ENCODE measurements around the gene GPX3. TPM values are rescaled to one million over a fixed set of nuclear protein-coding genes. Genes with fewer than 3 reads are reported as not detected.

The GPX3 gene
- total RNA-seq, 1 experiment from 2014 or later = not detected

DNA sequence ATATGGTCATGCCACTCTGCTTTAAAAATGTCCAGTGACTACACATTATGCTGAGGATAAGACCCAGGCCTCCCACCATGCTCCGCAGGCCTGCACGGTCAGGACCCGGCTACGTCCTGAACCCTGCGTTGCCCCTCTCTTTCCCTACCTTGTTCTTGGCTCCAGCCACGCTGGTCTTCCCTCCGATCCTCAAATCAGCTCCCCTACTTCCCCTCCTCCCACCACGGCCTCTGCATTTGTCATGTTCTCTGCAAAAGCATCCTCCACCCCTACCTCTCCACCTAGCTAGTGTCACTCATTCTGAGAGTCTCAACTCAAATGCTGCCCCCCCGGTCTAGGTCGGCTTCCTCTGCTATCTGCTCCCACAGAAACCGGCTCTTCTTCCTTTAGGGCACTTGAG is 11.2 kb downstream of the GPX3 start:
- Histone ChIP-seq H3K9ac (ENCODE audit: low read length) (no peak overlapping the region), H4K20me1 (ENCODE audit: insufficient read depth, low read depth, low read length) (no peaks in the 10 kb centered on the region), H3K4me3 (ENCODE audit: low read length) (no peak overlapping the region), H3K27ac (ENCODE audit: low read length) (no peak overlapping the region), H3K4me1 (ENCODE audit: low read length) (no peaks in the 10 kb centered on the region), H3K4me2 (ENCODE audit: low read depth, low read length, poor library complexity, severe bottlenecking) (no peak overlapping the region), H2AFZ (ENCODE audit: low read length) (no peak overlapping the region), H3K79me2 (ENCODE audit: low read length) (no peaks in the 10 kb centered on the region), H3K9me2 (replicated peaks; ENCODE audit: insufficient read depth, low read length) (no peaks in the 10 kb centered on the region), H3K27me3 (ENCODE audit: low read length) (no peaks in the 10 kb centered on the region), H3K9me3 (ENCODE audit: low read length) (no peaks in the 10 kb centered on the region), H3K36me3 (ENCODE audit: insufficient read depth, low read length) (peaks cover 34% of the 10 kb centered on the region)
- DNase-seq = no peak

DNA sequence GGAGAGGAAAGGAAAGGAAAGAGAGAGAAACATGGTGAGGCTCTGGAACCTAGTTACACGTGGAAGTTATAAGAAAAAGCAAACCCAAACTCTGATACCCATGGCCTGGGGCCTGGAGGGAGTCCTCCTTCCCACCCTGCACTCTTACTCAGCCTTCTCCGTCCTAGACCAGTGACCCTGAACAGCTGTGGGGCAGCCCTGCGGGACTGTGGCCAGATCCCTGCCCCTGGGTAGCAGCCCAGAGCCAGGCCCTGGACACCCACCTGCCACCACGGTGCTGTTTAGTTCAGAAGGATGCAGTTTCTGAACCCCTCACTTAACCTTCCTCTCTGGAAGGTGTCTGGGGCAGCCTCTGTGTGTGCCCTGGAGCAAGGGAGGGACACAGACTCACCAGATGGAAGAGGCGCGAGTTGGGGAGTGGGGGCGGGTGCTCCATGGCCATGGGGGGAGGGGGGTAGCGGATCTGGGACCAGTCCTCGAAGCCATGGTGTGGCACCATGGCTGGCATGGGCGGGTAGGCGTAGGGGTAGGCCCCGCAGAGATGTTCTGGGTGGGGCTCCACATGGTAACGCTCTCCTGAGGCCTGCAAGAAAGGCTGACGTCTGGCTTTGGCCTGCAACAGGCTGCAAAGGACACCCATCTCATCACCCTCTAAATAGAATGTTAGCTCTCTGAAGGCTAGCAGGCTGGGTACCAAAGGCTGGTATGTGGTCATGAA is 13.0 kb downstream of the GPX3 start:
- Histone ChIP-seq H3K9me3 (ENCODE audit: low read length) (no peaks in the 10 kb centered on the region), H3K4me3 (ENCODE audit: low read length) (no peak overlapping the region), H3K36me3 (ENCODE audit: insufficient read depth, low read length) (peaks cover 31% of the 10 kb centered on the region), H3K27ac (ENCODE audit: low read length) (no peak overlapping the region), H3K4me1 (ENCODE audit: low read length) (no peaks in the 10 kb centered on the region), H3K4me2 (ENCODE audit: low read depth, low read length, poor library complexity, severe bottlenecking) (no peak overlapping the region), H2AFZ (ENCODE audit: low read length) (no peak overlapping the region), H3K27me3 (ENCODE audit: low read length) (no peaks in the 10 kb centered on the region), H3K9me2 (replicated peaks; ENCODE audit: insufficient read depth, low read length) (no peaks in the 10 kb centered on the region), H4K20me1 (ENCODE audit: insufficient read depth, low read depth, low read length) (no peaks in the 10 kb centered on the region), H3K9ac (ENCODE audit: low read length) (no peak overlapping the region), H3K79me2 (ENCODE audit: low read length) (no peaks in the 10 kb centered on the region)
- no peak for DNase-seq

DNA sequence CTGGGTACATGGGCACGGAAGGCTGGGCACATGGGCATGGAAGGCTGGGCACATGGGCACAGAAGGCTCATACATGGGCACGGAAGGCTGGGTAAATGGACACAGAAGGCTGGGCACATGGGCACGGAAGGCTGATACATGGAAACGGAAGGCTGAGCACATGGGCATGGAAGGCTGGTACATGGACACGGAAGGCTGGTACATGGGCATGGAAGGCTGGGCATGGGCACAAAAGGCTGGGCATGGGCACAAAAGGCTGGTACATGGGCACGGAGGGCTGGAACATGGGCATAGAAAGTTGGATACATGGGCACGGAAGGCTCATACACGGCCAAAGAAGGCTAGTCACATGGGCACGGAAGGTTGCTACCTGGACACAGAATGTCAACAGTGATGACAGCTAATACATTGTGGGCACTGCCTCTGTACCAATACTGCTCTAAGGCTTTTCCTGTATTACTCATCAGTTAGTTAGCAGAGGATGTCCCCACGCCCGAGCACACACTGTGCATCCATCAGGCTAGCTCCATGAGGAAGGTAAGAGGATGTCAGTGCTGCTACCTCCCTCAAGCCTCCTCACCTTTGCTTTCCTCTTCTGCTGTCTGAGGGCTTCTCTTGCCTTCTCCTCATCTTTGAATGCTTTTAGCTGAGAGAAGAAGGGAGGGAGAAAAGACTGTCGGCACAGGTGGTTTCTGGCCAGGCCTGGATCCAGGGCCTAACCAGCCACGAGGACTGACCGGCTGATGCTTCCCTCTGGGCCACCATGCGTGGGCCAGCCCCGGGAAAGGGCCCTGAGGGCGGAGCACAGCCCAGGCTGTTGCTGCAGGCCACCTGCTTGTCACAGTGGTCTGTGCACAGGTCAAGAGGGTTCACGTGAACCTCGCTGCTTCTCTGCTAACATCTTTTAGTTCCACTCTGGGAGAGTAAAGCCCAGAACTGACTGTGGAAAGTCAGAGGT is 14.3 kb downstream of the GPX3 start:
- Histone ChIP-seq H3K9me3 (ENCODE audit: low read length) (no peaks in the 10 kb centered on the region), H3K9ac (ENCODE audit: low read length) (no peak overlapping the region), H3K4me2 (ENCODE audit: low read depth, low read length, poor library complexity, severe bottlenecking) (no peak overlapping the region), H3K4me1 (ENCODE audit: low read length) (no peaks in the 10 kb centered on the region), H3K79me2 (ENCODE audit: low read length) (no peaks in the 10 kb centered on the region), H3K36me3 (ENCODE audit: insufficient read depth, low read length) (peaks cover 26% of the 10 kb centered on the region), H3K4me3 (ENCODE audit: low read length) (no peak overlapping the region), H3K27me3 (ENCODE audit: low read length) (no peaks in the 10 kb centered on the region), H3K9me2 (replicated peaks; ENCODE audit: insufficient read depth, low read length) (no peaks in the 10 kb centered on the region), H4K20me1 (ENCODE audit: insufficient read depth, low read depth, low read length) (no peaks in the 10 kb centered on the region), H2AFZ (ENCODE audit: low read length) (no peak overlapping the region), H3K27ac (ENCODE audit: low read length) (no peak overlapping the region)
- DNase-seq = no peak

DNA sequence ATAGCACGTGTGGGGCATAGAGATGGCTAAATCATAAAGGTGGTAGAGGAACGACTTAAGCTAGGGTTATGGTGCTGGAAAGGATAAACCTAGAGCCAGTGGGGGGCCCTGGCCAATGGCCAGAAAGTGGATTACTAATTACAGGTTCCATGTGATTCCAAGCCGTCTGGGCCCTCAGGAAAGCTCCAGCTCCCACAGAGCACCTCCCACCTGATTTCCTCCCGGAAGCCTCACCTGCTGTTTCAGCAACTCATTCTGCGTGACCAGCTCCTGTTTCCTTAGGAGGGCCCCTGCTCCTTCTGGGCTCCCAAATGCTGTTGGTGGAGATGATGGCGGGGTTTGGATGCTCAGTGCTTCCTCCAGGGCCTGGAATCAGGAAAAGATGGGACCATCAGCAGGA is 16.2 kb downstream of the GPX3 start:
- no peak overlapping the region for H3K4me2 ChIP-seq (ENCODE audit: low read depth, low read length, poor library complexity, severe bottlenecking)
- no peak overlapping the region for H2AFZ ChIP-seq (ENCODE audit: low read length)
- no peak overlapping the region for H3K27ac ChIP-seq (ENCODE audit: low read length)
- no peaks in the 10 kb centered on the region for H3K79me2 ChIP-seq (ENCODE audit: low read length)
- H3K27me3 ChIP-seq (ENCODE audit: low read length) = no peaks in the 10 kb centered on the region
- H3K9ac ChIP-seq (ENCODE audit: low read length) = no peak overlapping the region
- no peak overlapping the region for H3K4me3 ChIP-seq (ENCODE audit: low read length)
- no peak for DNase-seq
- no peaks in the 10 kb centered on the region for H3K9me2 ChIP-seq (replicated peaks; ENCODE audit: insufficient read depth, low read length)
- no peaks in the 10 kb centered on the region for H3K4me1 ChIP-seq (ENCODE audit: low read length)
- no peaks in the 10 kb centered on the region for H3K9me3 ChIP-seq (ENCODE audit: low read length)
- H3K36me3 ChIP-seq (ENCODE audit: insufficient read depth, low read length) = peaks cover 31% of the 10 kb centered on the region
- H4K20me1 ChIP-seq (ENCODE audit: insufficient read depth, low read depth, low read length) = no peaks in the 10 kb centered on the region

DNA sequence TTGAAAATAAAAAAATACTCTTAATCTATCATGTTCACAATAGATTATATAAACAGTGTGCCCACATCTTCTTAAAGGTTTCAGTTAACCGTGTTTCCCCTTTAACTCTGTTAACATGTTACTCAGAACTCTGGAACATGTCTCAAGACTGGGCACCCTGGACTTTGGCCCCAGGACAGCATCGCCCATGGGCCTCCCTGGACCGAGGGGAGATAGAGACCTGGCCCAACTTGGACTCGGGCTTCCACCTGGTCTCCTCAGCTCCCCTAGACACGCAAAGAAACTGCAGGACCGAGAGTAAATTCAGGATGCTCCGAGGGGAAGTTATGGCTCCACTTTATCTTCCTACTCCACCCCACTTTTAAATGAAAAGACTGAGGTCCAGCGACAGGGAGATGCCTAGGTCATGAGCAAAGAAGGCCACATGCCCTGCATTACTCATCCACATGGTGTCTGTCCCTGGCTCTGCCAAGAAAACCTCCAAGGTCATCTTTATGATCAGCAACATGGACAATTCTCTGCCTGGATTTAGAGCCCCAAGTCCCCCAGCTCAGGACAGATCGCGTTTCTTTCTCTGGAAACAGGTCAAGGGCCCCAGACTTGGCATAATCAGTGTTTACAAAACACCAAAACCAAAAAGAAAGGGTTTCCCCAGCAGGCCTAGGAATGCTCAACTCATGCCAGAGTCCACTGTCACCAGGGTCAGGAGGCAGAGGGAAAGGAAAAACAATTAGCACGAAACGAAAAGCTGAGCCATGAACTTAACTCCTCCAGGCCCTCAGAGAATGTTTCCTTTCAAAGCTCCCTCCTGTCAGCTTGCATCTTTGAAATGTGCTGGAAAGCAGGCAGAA is 17.4 kb downstream of the GPX3 start:
- no peaks in the 10 kb centered on the region for H3K27me3 ChIP-seq (ENCODE audit: low read length)
- H3K36me3 ChIP-seq (ENCODE audit: insufficient read depth, low read length) = peaks cover 27% of the 10 kb centered on the region
- H3K27ac ChIP-seq (ENCODE audit: low read length) = no peak overlapping the region
- no peak overlapping the region for H2AFZ ChIP-seq (ENCODE audit: low read length)
- H3K4me2 ChIP-seq (ENCODE audit: low read depth, low read length, poor library complexity, severe bottlenecking) = no peak overlapping the region
- H3K9me2 ChIP-seq (replicated peaks; ENCODE audit: insufficient read depth, low read length) = no peaks in the 10 kb centered on the region
- no peaks in the 10 kb centered on the region for H4K20me1 ChIP-seq (ENCODE audit: insufficient read depth, low read depth, low read length)
- no peaks in the 10 kb centered on the region for H3K9me3 ChIP-seq (ENCODE audit: low read length)
- no peak overlapping the region for H3K4me3 ChIP-seq (ENCODE audit: low read length)
- H3K4me1 ChIP-seq (ENCODE audit: low read length) = no peaks in the 10 kb centered on the region
- no peak for DNase-seq
- no peak overlapping the region for H3K9ac ChIP-seq (ENCODE audit: low read length)
- H3K79me2 ChIP-seq (ENCODE audit: low read length) = no peaks in the 10 kb centered on the region

DNA sequence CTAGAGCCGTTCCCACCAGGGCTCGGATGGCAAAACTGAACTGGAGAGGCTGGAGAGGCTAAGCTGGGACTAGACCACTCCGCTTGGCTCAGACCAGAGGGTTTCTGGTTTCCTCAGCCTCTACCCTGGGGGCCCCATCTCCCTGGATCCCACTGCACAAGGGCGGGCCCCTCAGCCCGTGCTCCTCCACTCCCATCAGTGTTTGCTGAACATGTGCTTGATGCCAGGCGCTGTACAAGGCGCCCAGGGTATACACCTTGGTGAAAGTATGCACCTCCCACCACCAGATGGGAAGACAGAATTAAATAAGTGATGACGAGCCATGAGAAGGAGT is 18.0 kb downstream of the GPX3 start:
- H3K9me3 ChIP-seq (ENCODE audit: low read length) = no peaks in the 10 kb centered on the region
- peaks cover 33% of the 10 kb centered on the region for H3K36me3 ChIP-seq (ENCODE audit: insufficient read depth, low read length)
- H3K4me2 ChIP-seq (ENCODE audit: low read depth, low read length, poor library complexity, severe bottlenecking) = no peak overlapping the region
- H3K27ac ChIP-seq (ENCODE audit: low read length) = no peak overlapping the region
- H4K20me1 ChIP-seq (ENCODE audit: insufficient read depth, low read depth, low read length) = 0 out of 2 replicates have a peak, but pooled peaks cover 2% of the 10 kb centered on the region
- no peaks in the 10 kb centered on the region for H3K27me3 ChIP-seq (ENCODE audit: low read length)
- H3K4me3 ChIP-seq (ENCODE audit: low read length) = no peak overlapping the region
- H3K9me2 ChIP-seq (replicated peaks; ENCODE audit: insufficient read depth, low read length) = no peaks in the 10 kb centered on the region
- H2AFZ ChIP-seq (ENCODE audit: low read length) = no peak overlapping the region
- no peaks in the 10 kb centered on the region for H3K4me1 ChIP-seq (ENCODE audit: low read length)
- H3K9ac ChIP-seq (ENCODE audit: low read length) = no peak overlapping the region
- H3K79me2 ChIP-seq (ENCODE audit: low read length) = no peaks in the 10 kb centered on the region
- DNase-seq = no peak

- no peaks in the 10 kb centered on the region for H3K9me2 ChIP-seq (replicated peaks; ENCODE audit: insufficient read depth, low read length)
- no peaks in the 10 kb centered on the region for H3K9me3 ChIP-seq (ENCODE audit: low read length)
- H3K4me2 ChIP-seq (ENCODE audit: low read depth, low read length, poor library complexity, severe bottlenecking) = no peak overlapping the region
- peaks cover 35% of the 10 kb centered on the region for H3K36me3 ChIP-seq (ENCODE audit: insufficient read depth, low read length)
- H3K4me1 ChIP-seq (ENCODE audit: low read length) = no peaks in the 10 kb centered on the region
- no peaks in the 10 kb centered on the region for H3K27me3 ChIP-seq (ENCODE audit: low read length)
- no peak overlapping the region for H2AFZ ChIP-seq (ENCODE audit: low read length)
- DNase-seq = no peak
- H3K79me2 ChIP-seq (ENCODE audit: low read length) = no peaks in the 10 kb centered on the region
- H3K9ac ChIP-seq (ENCODE audit: low read length) = no peak overlapping the region
- H3K27ac ChIP-seq (ENCODE audit: low read length) = no peak overlapping the region
- 0 out of 2 replicates have a peak, but pooled peaks cover 5% of the 10 kb centered on the region for H4K20me1 ChIP-seq (ENCODE audit: insufficient read depth, low read depth, low read length)
- no peak overlapping the region for H3K4me3 ChIP-seq (ENCODE audit: low read length)
Measured at GRCh38 chr5:151038801-151039238, 18.4 kb downstream of the GPX3 start.

DNA sequence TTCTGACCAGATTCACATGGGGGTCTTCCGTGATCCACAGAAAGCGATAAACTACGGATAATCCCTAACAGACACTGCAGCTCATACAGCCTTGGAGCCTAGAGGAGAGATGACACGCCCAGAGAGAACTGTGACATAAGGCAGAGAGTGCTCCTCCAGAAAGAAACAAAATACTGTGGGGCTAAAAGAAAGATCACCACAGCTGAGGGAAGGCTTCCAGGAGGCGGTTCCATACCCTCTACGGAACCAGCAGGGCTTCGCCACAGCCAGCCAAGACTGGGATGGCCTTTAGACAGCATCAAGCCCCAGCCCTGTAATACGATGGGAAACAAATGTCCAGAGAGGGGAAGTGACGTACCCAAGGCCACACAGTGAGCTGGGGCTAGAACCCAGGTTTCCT is 19.3 kb downstream of the GPX3 start:
- Histone ChIP-seq H3K4me1 (ENCODE audit: low read length) (no peaks in the 10 kb centered on the region), H3K4me2 (ENCODE audit: low read depth, low read length, poor library complexity, severe bottlenecking) (no peak overlapping the region), H3K27ac (ENCODE audit: low read length) (no peak overlapping the region), H3K4me3 (ENCODE audit: low read length) (no peak overlapping the region), H3K79me2 (ENCODE audit: low read length) (no peaks in the 10 kb centered on the region), H3K36me3 (ENCODE audit: insufficient read depth, low read length) (peaks cover 33% of the 10 kb centered on the region), H3K9me2 (replicated peaks; ENCODE audit: insufficient read depth, low read length) (no peaks in the 10 kb centered on the region), H3K9me3 (ENCODE audit: low read length) (no peaks in the 10 kb centered on the region), H3K27me3 (ENCODE audit: low read length) (no peaks in the 10 kb centered on the region), H4K20me1 (ENCODE audit: insufficient read depth, low read depth, low read length) (0 out of 2 replicates have a peak, but pooled peaks cover 5% of the 10 kb centered on the region), H2AFZ (ENCODE audit: low read length) (no peak overlapping the region), H3K9ac (ENCODE audit: low read length) (no peak overlapping the region)
- DNase-seq = no peak
